ENCODE data around the gene CATSPER4. TPM values are rescaled to one million over a fixed set of nuclear protein-coding genes. Genes with fewer than 3 reads are reported as not detected.

CATSPER4 gene
- total and polyA plus RNA-seq, 7 experiments from 2014 or later, result not detected

DNA sequence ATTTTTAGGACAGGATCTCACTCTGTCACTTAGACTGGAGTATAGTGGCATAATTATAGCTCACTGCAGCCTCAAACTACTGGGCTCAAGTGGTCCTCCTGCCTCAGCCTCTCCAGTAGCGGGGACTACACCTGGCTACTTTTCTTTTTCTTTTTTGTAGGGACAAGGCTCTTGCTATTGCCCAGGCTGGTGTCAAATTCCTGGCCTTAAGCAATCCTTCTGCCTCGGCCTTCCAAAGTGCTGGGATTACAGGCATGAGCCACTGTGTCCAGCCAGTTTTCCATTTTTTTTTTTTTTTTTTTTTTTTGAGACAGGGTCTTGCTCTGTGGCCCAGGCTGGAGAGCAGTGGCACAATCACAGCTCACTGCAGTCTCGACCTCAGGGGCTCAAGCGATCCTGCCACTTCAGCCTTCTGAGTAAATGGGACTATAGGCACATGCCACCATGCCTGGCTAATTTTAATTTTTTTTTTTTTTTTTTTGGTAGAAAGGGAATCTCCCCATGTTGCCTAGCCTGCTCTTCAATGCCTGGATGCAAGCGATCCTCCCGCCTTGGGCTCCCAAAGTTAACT, 23.0 kb downstream of the CATSPER4 start:
- Histone ChIP-seq H3K27ac (ENCODE audit: low read depth, low read length) (no peak overlapping the region), H3K36me3 (ENCODE audit: control insufficient read depth in 2 of 3, insufficient read depth in 3 of 3, low read length in 3 of 3) (no peaks in the 10 kb centered on the region), H3K27me3 (ENCODE audit: control insufficient read depth in 2 of 2, insufficient read depth in 2 of 2, low read length in 2 of 2) (no peaks in the 10 kb centered on the region), H3K4me1 (ENCODE audit: control insufficient read depth in 2 of 2, insufficient read depth in 2 of 2, low read length in 2 of 2) (no peaks in the 10 kb centered on the region), H3K9me3 (ENCODE audit: control insufficient read depth in 2 of 3, low read length in 3 of 3) (no peaks in the 10 kb centered on the region), H3K4me3 (ENCODE audit: low read length) (no peak overlapping the region)
- ATAC-seq (no peak), DNase-seq (no peak)
- H3K9me3 Mint-ChIP-seq, result no peaks in the 10 kb centered on the region
- no peak overlapping the region for H3K27ac Mint-ChIP-seq
- no peaks in the 10 kb centered on the region for H3K36me3 Mint-ChIP-seq
- H3K4me3 Mint-ChIP-seq, result no peak overlapping the region
- POLR2A ChIA-PET, result interaction anchor here (1.2 kb wide), 1 partner anchor 108 kb away, joined by 3 read pairs; no protein-coding TSS in a partner anchor
- intact Hi-C loops (cut with micrococcal nuclease), result no loop called here
- no peaks in the 10 kb centered on the region for H3K4me1 Mint-ChIP-seq
- CTCF ChIA-PET, result no interaction called here
- peaks cover 0 to 25% (median 0%) of the 10 kb centered on the region in 5 donors for H3K27me3 Mint-ChIP-seq

DNA sequence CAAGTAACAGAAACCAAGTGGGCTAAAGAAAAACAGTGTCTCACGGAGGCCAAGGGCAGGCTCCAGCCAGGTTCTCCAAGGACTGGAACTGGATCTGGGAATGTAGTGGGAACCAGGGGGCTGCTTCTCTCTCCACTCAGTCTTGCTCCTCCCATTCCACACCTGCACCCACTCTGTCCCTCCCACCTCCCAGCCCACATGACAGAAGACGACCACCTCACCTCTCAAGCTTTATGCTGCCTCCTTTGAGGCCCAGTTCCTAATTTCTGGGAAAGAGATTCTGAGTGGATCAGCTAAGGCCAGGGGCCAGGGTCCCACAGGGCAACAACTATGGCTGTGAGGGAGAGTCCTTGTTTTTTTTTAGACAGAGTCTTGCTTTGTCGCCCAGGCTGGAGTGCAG, 24.8 kb downstream of the CATSPER4 start:
- Mint-ChIP-seq H3K9me3 (no peaks in the 10 kb centered on the region), H3K27ac (no peak overlapping the region), H3K36me3 (no peaks in the 10 kb centered on the region), H3K27me3 (peaks cover 0 to 18% (median 0%) of the 10 kb centered on the region in 5 donors), H3K4me1 (peaks cover 0 to 2% (median 0%) of the 10 kb centered on the region in 7 donors), H3K4me3 (no peak overlapping the region)
- DNase-seq (no peak), ATAC-seq (no peak)
- Histone ChIP-seq H3K36me3 (ENCODE audit: control insufficient read depth in 2 of 3, insufficient read depth in 3 of 3, low read length in 3 of 3) (no peaks in the 10 kb centered on the region), H3K4me1 (ENCODE audit: control insufficient read depth in 2 of 2, insufficient read depth in 2 of 2, low read length in 2 of 2) (no peaks in the 10 kb centered on the region), H3K4me3 (ENCODE audit: low read length) (no peak overlapping the region), H3K27me3 (ENCODE audit: control insufficient read depth in 2 of 2, insufficient read depth in 2 of 2, low read length in 2 of 2) (no peaks in the 10 kb centered on the region), H3K9me3 (ENCODE audit: control insufficient read depth in 2 of 3, low read length in 3 of 3) (no peaks in the 10 kb centered on the region), H3K27ac (ENCODE audit: low read depth, low read length) (no peak overlapping the region)
- ChIA-PET POLR2A (no interaction called here), CTCF (no interaction called here)
- intact Hi-C loops (cut with micrococcal nuclease), result no loop called here

DNA sequence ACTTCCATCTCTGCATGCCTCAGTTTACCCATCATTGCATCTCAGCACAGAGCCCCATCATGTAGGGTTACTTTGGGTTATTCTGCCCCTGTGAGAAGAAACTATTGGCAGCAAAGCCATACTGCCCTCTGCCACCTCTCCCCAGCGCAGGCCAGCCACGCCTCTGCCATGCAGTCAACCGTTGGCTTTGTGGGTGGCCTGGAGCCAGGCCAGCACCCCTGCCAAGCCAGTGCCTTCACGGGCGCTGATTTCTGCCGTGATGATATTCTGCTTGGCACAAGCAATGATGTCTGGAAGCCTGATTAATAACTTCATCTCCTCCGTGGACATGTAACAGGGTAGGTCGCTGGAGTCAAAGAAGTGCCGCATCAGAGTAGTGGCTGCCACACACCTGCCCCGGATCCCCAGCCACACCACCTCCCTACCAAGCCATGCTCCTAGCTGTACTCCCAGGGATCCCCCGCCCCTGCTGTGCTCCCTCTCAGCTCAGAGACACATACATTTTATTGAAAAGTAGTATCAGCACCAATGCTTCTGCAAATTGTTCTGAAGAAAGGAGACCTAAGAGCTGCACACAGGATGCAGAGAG, 28.6 kb downstream of the CATSPER4 start:
- no peak overlapping the region for H3K4me3 ChIP-seq (ENCODE audit: low read length)
- CTCF ChIA-PET, result no interaction called here
- H3K9me3 Mint-ChIP-seq, result no peaks in the 10 kb centered on the region
- H3K4me1 Mint-ChIP-seq, result peaks cover 0 to 2% (median 0%) of the 10 kb centered on the region in 7 donors
- no peaks in the 10 kb centered on the region for H3K27me3 ChIP-seq (ENCODE audit: control insufficient read depth in 2 of 2, insufficient read depth in 2 of 2, low read length in 2 of 2)
- H3K36me3 ChIP-seq (ENCODE audit: control insufficient read depth in 2 of 3, insufficient read depth in 3 of 3, low read length in 3 of 3), result no peaks in the 10 kb centered on the region
- no peak overlapping the region for H3K27ac Mint-ChIP-seq
- no peaks in the 10 kb centered on the region for H3K36me3 Mint-ChIP-seq
- no peaks in the 10 kb centered on the region for H3K4me1 ChIP-seq (ENCODE audit: control insufficient read depth in 2 of 2, insufficient read depth in 2 of 2, low read length in 2 of 2)
- no peak for DNase-seq
- no peaks in the 10 kb centered on the region for H3K9me3 ChIP-seq (ENCODE audit: control insufficient read depth in 2 of 3, low read length in 3 of 3)
- no peak for ATAC-seq
- peaks cover 0 to 19% (median 0%) of the 10 kb centered on the region in 5 donors for H3K27me3 Mint-ChIP-seq
- intact Hi-C loops (cut with micrococcal nuclease), result no loop called here
- H3K27ac ChIP-seq (ENCODE audit: low read depth, low read length), result no peak overlapping the region
- no peak overlapping the region for H3K4me3 Mint-ChIP-seq
- POLR2A ChIA-PET, result interaction anchor here (0.9 kb wide), 1 partner anchor 14 kb away, joined by 3 read pairs; no protein-coding TSS in a partner anchor

GRCh38 chr1:26220199-26220912, 30.0 kb downstream of the CATSPER4 start:
- H3K9me3 ChIP-seq (ENCODE audit: control insufficient read depth in 2 of 3, low read length in 3 of 3), result no peaks in the 10 kb centered on the region
- POLR2A ChIA-PET, result interaction anchor here (0.9 kb wide), 1 partner anchor 15 kb away, joined by 3 read pairs; no protein-coding TSS in a partner anchor
- Mint-ChIP-seq H3K4me3 (no peak overlapping the region), H3K9me3 (no peaks in the 10 kb centered on the region), H3K4me1 (peaks cover 0 to 2% (median under 1%) of the 10 kb centered on the region in 7 donors), H3K27me3 (peaks cover 0 to 31% (median 0%) of the 10 kb centered on the region in 5 donors), H3K36me3 (no peaks in the 10 kb centered on the region), H3K27ac (no peak overlapping the region)
- CTCF ChIA-PET, result no interaction called here
- intact Hi-C loops (cut with micrococcal nuclease), result no loop called here
- ATAC-seq (no peak), DNase-seq (no peak)
- H3K4me1 ChIP-seq (ENCODE audit: control insufficient read depth in 2 of 2, insufficient read depth in 2 of 2, low read length in 2 of 2), result peaks cover 0 to under 1% of the 10 kb centered on the region in 2 donors
- H3K36me3 ChIP-seq (ENCODE audit: control insufficient read depth in 2 of 3, insufficient read depth in 3 of 3, low read length in 3 of 3), result no peaks in the 10 kb centered on the region
- H3K4me3 ChIP-seq (ENCODE audit: low read length), result no peak overlapping the region
- no peaks in the 10 kb centered on the region for H3K27me3 ChIP-seq (ENCODE audit: control insufficient read depth in 2 of 2, insufficient read depth in 2 of 2, low read length in 2 of 2)
- no peak overlapping the region for H3K27ac ChIP-seq (ENCODE audit: low read depth, low read length)

- H3K4me1 ChIP-seq (ENCODE audit: control insufficient read depth in 2 of 2, insufficient read depth in 2 of 2, low read length in 2 of 2), result peaks cover 0 to 5% of the 10 kb centered on the region in 2 donors
- Mint-ChIP-seq H3K27me3 (peaks cover 6 to 39% (median 7%) of the 10 kb centered on the region in 5 donors), H3K4me1 (peaks cover 6 to 9% (median 7%) of the 10 kb centered on the region in 7 donors), H3K9me3 (no peaks in the 10 kb centered on the region), H3K36me3 (peaks cover 0 to 2% (median 0%) of the 10 kb centered on the region in 5 donors), H3K27ac (no peak overlapping the region), H3K4me3 (no peak overlapping the region)
- DNase-seq, result no peak
- no peak overlapping the region for H3K27ac ChIP-seq (ENCODE audit: low read depth, low read length)
- H3K9me3 ChIP-seq (ENCODE audit: control insufficient read depth in 2 of 3, low read length in 3 of 3), result no peaks in the 10 kb centered on the region
- no peak overlapping the region for H3K4me3 ChIP-seq (ENCODE audit: low read length)
- H3K27me3 ChIP-seq (ENCODE audit: control insufficient read depth in 2 of 2, insufficient read depth in 2 of 2, low read length in 2 of 2), result peaks cover 0 to 4% of the 10 kb centered on the region in 2 donors
- POLR2A ChIA-PET, result no interaction called here
- no peak for ATAC-seq
- H3K36me3 ChIP-seq (ENCODE audit: control insufficient read depth in 2 of 3, insufficient read depth in 3 of 3, low read length in 3 of 3), result no peaks in the 10 kb centered on the region
- intact Hi-C loops (cut with micrococcal nuclease), result no loop called here
- CTCF ChIA-PET, result no interaction called here
Measured at GRCh38 chr1:26221094-26221493, 30.7 kb downstream of the CATSPER4 start.

DNA sequence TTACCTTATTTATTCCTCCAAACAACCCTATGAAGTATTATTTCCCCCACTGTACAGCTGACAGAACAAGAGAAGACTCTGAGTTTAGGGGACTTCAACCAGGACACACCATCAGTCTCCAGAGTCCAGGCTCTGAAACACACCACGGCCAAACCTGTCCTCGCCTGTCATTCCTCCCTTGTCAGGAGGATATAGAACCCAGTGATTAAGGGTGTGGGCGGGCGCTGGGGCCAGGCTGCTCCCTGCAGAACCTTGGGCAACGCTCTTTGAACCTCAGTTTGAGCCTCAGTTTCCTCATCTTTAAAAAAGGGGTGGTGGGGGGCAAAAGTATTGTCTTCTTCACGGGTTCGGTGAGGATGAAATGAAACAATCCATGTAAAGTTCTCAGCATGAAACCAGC, 34.2 kb downstream of the CATSPER4 start:
- CTCF ChIA-PET, result interaction anchor here (0.5 kb wide), 1 partner anchor 19 kb away, joined by 4 read pairs; no protein-coding TSS in a partner anchor
- intact Hi-C loops (cut with micrococcal nuclease), result no loop called here
- POLR2A ChIA-PET, result interaction anchor here (0.7 kb wide), 1 partner anchor 221 kb away, joined by 3 read pairs; no protein-coding TSS in a partner anchor

More for the DNA sequence above, 34.2 kb downstream of the CATSPER4 start:
- Mint-ChIP-seq H3K27ac (no peak overlapping the region), H3K4me1 (peaks cover 5 to 12% (median 8%) of the 10 kb centered on the region in 7 donors), H3K27me3 (peaks cover 6 to 53% (median 15%) of the 10 kb centered on the region in 5 donors), H3K36me3 (peaks cover 0 to 2% (median 0%) of the 10 kb centered on the region in 5 donors), H3K4me3 (peak overlapping the region in 9 of 10 donors; percentile 21 to 83 (median 67)), H3K9me3 (no peaks in the 10 kb centered on the region)
- ATAC-seq, result no peak
- no peak for DNase-seq
- Histone ChIP-seq H3K4me1 (ENCODE audit: control insufficient read depth in 2 of 2, insufficient read depth in 2 of 2, low read length in 2 of 2) (peaks cover 0 to 5% of the 10 kb centered on the region in 2 donors), H3K9me3 (ENCODE audit: control insufficient read depth in 2 of 3, low read length in 3 of 3) (no peaks in the 10 kb centered on the region), H3K27me3 (ENCODE audit: control insufficient read depth in 2 of 2, insufficient read depth in 2 of 2, low read length in 2 of 2) (peaks cover 0 to 4% of the 10 kb centered on the region in 2 donors), H3K27ac (ENCODE audit: low read depth, low read length) (no peak overlapping the region), H3K36me3 (ENCODE audit: control insufficient read depth in 2 of 3, insufficient read depth in 3 of 3, low read length in 3 of 3) (no peaks in the 10 kb centered on the region), H3K4me3 (ENCODE audit: low read length) (no peak overlapping the region)

All from naive thymus-derived CD4-positive, alpha-beta T cell (primary cell).